Gastrocnemius medialis (tissue), 4 donors: Measurements from ENCODE around the gene HDAC6. TPM values are rescaled to one million over a fixed set of nuclear protein-coding genes. Genes with fewer than 3 reads are reported as not detected.

Source experiments
- ATAC-seq, 2 donors: fragments of 150-250 bp; one replicate each; pipeline ENCODE4 v1.9.1; 2016
- DNase-seq, 2 donors: peaks; one replicate each; pipeline ENCODE4 v3.0.0-alpha.2; 2019
- H3K27ac ChIP-seq, 4 donors: fragments of 200-600 bp; sonication (generic); 1 replicate in 1 of 4; 2 replicates in 3 of 4; pipeline ENCODE4 v1.5.1; 2016 to 2018; ENCODE audit warnings: mild to moderate bottlenecking in 2 of 4, moderate library complexity in 1 of 4
- H3K27me3 ChIP-seq, 3 donors: fragments of 200-600 bp; sonication (generic) in 2 of 3; 1 replicate in 1 of 3; 2 replicates in 2 of 3; pipeline versions ENCODE4 v1.5.1 to v1.6.0; 2016 to 2019; ENCODE audit warnings: mild to moderate bottlenecking in 1 of 3, moderate library complexity in 1 of 3
- H3K36me3 ChIP-seq, 2 donors: fragments of 200-600 bp; sonication (generic) in 1 of 2; one replicate each; pipeline ENCODE4 v1.5.1; 2017 to 2018
- H3K4me1 ChIP-seq, 2 donors: fragments of 200-600 bp; sonication (generic) in 1 of 2; one replicate each; pipeline ENCODE4 v1.5.1; 2016 to 2017; ENCODE audit warnings: mild to moderate bottlenecking in 2 of 2
- H3K4me3 ChIP-seq, 4 donors: fragments of 200-600 bp; sonication (generic) in 3 of 4; 1 replicate in 1 of 4; 2 replicates in 3 of 4; pipeline ENCODE4 v1.5.1; 2016 to 2019; ENCODE audit warnings: mild to moderate bottlenecking in 2 of 4
- H3K9me3 ChIP-seq, 3 donors: fragments of 200-600 bp; sonication (generic) in 2 of 3; 1 replicate in 1 of 3; 2 replicates in 2 of 3; pipeline ENCODE4 v1.5.1; 2016 to 2019
- POLR2A ChIP-seq, 2 donors: fragments of 450-650 bp; IDR thresholded peaks; one replicate each; pipeline ENCODE4 v1.6.1; 2017; ENCODE audit warnings: antibody characterized with exemption in 2 of 2, mild to moderate bottlenecking in 2 of 2, moderate library complexity in 2 of 2
- in situ Hi-C, 4 donors: fragments of 200-750 bp; cut with MboI; loops; one replicate each; pipeline versions ENCODE4 v1.15.0 to v1.8.0; 2017; ENCODE audit warnings: low sequenced_read_pairs in 4 of 4
- intact Hi-C: fragments of 100-400 bp; cut with DNase I; formaldehyde crosslinking; loops from one replicate; pipeline ENCODE4 v1.15.1; 2023; ENCODE audit warnings: low total_unique reads
- total RNA-seq, 4 donors: library from RNA; depleted of rRNA; stranded (reverse); fragments of >200 nt; gene quantifications; one replicate each; pipeline versions ENCODE4 v1.1.0 to v1.2.3, GENCODE V29; 2016
- TF ChIP-seq, protein P1 (sequence below), 5 experiments: fragments of 450-650 bp in 3 of 5; fragments of 200-600 bp in 2 of 5; sonication (generic) in 2 of 5; IDR thresholded peaks in 4 of 5; conservative IDR thresholded peaks in 1 of 5; 1 replicate in 4 of 5; 2 replicates in 1 of 5; pipeline ENCODE4 v1.5.1; 2016 to 2019; ENCODE audit warnings: antibody characterized with exemption in 5 of 5, mild to moderate bottlenecking in 3 of 5, moderate library complexity in 3 of 5

Gene HDAC6
- total RNA-seq, 4 donors from 2014 or later = 38.2 to 92.2 (median 61.3) TPM

DNA sequence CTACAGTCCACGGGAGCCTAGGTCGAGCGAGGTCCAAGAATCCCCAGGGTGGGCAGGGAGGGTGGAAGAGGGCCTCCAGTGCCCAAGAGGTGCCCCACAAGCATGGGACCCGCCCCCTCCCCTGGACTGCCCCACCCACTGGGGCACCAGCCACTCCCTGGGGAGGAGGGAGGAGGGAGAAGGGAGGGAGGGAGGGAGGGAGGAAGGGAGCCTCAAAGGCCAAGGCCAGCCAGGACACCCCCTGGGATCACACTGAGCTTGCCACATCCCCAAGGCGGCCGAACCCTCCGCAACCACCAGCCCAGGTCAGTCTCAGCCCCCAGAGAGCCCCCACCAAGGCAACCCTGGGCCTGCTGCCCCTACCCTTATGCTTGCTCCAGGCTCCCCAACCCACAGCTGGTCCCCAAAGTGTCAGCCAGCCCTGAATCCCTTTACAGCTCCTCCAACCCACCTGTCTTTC lies 15.5 kb upstream of the HDAC6 start, which contains the start of gene GATA1:
GATA1 (plus strand) TSS at position 250 of the 460 bp plus-strand sequence. CDS start 4,520 bp downstream, outside the sequence.
- intact Hi-C loops = no loop called here

DNA sequence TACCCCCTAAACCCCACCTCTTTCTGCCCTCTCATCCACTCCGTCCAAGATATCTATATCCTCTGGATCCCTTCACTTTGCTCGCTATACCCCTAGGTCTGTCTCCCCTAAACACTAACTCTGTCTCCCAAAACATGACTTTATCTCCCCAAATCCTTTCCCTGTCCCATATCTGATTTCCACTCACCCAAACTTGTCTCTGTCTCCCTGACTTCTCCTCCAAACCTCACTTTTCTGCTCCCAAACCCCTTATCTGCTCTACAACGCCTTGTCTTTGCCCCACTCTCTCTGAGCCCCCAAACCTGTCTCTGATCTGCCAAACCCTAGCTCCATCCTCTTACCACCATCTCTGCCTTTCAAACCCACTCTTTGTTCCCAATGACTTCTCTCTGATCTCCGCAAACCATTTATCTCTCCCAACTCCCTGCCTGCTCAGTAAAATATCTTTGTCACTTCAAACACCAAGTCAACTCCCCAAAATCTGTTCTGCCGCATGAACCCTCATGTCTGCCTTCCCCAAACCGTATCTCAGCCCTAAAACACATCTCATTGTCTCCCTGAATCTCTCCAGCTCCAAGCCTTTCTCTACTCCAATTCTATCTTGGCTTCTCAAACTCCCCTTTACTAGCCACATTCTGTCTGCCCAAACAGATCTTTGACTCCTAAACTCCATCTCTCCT lies 14.9 kb upstream of the HDAC6 start:
- Histone ChIP-seq H3K9me3 (no peaks in the 10 kb centered on the region), H3K27ac (no peak overlapping the region), H3K4me3 (no peak overlapping the region), H3K4me1 (no peaks in the 10 kb centered on the region), H3K36me3 (no peaks in the 10 kb centered on the region), H3K27me3 (no peaks in the 10 kb centered on the region)
- ATAC-seq (no peak), DNase-seq (no peak)
- intact Hi-C loops (no loop called here), in situ Hi-C loops (no loop called here)
- TF ChIP-seq, protein P1, sequence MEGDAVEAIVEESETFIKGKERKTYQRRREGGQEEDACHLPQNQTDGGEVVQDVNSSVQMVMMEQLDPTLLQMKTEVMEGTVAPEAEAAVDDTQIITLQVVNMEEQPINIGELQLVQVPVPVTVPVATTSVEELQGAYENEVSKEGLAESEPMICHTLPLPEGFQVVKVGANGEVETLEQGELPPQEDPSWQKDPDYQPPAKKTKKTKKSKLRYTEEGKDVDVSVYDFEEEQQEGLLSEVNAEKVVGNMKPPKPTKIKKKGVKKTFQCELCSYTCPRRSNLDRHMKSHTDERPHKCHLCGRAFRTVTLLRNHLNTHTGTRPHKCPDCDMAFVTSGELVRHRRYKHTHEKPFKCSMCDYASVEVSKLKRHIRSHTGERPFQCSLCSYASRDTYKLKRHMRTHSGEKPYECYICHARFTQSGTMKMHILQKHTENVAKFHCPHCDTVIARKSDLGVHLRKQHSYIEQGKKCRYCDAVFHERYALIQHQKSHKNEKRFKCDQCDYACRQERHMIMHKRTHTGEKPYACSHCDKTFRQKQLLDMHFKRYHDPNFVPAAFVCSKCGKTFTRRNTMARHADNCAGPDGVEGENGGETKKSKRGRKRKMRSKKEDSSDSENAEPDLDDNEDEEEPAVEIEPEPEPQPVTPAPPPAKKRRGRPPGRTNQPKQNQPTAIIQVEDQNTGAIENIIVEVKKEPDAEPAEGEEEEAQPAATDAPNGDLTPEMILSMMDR (IDR thresholded peaks at IDR 0.05 in 4 of 5, conservative IDR thresholded peaks at IDR 0.05 in 1 of 5) = no peak

More for the DNA sequence above, 15.5 kb upstream of the HDAC6 start, which contains the start of gene GATA1:
- no peaks in the 10 kb centered on the region for H3K4me1 ChIP-seq
- no peak within 1 kb of the TSS for H3K27ac ChIP-seq
- no peak for DNase-seq
- no peak within 1 kb of the TSS for H3K4me3 ChIP-seq
- in situ Hi-C loops = no loop called here
- H3K36me3 ChIP-seq = no peaks in the 10 kb centered on the region
- H3K9me3 ChIP-seq = no peaks in the 10 kb centered on the region
- ATAC-seq = no peak
- TF ChIP-seq POLR2A (IDR thresholded peaks at IDR 0.05) = no peak
- TF ChIP-seq, protein P1 (IDR thresholded peaks at IDR 0.05 in 4 of 5, conservative IDR thresholded peaks at IDR 0.05 in 1 of 5) = no peak
- H3K27me3 ChIP-seq = no peaks in the 10 kb centered on the region

DNA sequence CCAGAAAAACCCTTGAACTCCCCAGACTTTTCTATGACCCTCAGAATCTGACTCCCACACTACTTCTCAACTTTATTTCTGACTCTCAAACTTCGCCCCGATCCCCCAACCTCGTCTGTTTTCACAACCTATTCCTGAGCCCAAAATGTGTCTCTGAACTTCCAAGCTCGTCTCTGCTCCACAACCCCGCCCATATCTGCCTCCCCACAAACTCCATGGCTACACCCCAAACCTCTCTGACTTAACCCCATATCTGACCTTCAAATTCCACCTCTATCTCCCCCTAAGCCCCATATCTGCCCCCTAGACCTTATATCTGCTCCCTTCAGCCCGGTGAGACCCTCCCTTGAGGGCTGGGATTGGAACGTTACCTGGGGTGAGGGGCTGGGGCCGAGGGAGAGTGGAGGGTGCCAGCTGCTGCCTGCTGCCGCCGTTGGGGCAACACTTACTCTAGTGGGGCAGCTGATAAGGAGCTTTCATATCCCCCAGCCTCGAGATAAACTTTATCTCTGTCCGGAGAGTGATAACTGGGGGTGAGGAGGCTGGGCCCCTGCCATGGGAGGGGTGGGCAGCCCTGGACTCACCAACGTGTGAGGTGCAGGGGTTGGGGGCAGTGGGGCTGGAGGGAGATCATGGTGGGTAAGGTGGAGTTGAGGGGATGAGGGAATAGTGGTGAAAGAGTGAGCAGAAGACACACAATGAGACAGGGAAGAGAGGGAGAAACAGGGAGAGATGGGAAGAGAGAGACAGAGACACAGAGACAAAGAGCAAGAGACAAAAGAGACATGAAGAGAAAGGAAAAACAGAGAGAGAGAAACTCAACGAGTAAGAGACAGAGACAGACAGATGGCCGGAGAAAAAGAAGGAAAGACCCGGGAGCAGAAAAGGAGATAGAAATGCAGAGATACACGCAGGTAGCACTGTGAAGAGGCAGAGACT lies 14.1 kb upstream of the HDAC6 start:
- intact Hi-C loops (no loop called here), in situ Hi-C loops (no loop called here)
- DNase-seq = no peak
- no peaks in the 10 kb centered on the region for H3K27me3 ChIP-seq
- no peaks in the 10 kb centered on the region for H3K36me3 ChIP-seq
- no peaks in the 10 kb centered on the region for H3K9me3 ChIP-seq
- ATAC-seq = no peak
- H3K4me1 ChIP-seq = no peaks in the 10 kb centered on the region
- no peak for TF ChIP-seq POLR2A (IDR thresholded peaks at IDR 0.05)
- H3K27ac ChIP-seq = no peak overlapping the region
- no peak overlapping the region for H3K4me3 ChIP-seq

DNA sequence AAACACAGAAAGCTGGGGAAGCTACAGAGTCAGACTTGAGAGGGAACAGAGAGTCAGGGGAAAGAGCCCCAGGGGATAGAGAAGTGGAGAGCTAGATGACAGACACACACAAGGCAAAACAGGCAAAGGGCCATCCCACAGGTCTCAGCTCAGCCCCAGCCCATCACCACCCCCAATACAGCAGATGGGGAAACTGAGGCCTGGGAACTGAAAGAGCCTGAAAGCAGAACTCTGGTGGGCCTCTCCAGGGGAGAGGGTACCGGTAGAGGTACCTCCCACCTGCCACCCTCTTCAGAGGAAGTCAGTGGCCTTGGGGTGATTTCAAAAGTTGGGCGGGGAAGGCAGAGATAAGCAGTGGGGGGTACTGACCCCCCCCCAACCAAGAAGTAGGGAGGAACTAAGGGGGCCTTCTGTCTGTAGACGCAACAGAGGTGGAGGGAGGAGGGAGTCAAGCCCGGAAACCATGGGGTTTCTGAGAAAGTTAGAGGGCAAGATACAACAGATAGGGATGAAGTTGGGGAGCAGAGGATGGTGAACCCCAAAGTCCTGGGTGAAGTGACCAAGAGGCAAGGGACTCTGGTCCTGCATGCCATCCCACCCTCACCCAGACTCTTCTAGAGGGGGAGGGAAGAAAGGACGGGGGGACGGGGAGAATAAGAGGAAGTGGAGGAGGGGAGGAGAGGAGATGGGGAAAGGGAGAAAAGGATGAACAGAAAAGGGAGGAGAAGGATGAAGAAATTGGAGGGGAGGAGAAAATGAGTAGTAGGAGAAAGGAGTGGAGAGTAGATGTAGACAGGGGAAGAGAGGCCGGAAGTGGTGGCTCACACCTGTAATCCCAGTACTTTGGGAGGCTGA lies 12.3 kb upstream of the HDAC6 start:
- no peaks in the 10 kb centered on the region for H3K27me3 ChIP-seq
- in situ Hi-C loops = no loop called here
- ATAC-seq (no peak), DNase-seq (no peak)
- H3K4me3 ChIP-seq = no peak overlapping the region
- H3K9me3 ChIP-seq = no peaks in the 10 kb centered on the region
- TF ChIP-seq, protein P1 (IDR thresholded peaks at IDR 0.05 in 4 of 5, conservative IDR thresholded peaks at IDR 0.05 in 1 of 5) = no peak
- no peak for TF ChIP-seq POLR2A (IDR thresholded peaks at IDR 0.05)
- intact Hi-C loops = no loop called here
- no peaks in the 10 kb centered on the region for H3K36me3 ChIP-seq
- H3K4me1 ChIP-seq = no peaks in the 10 kb centered on the region
- H3K27ac ChIP-seq = no peak overlapping the region
